ENCODE data around the gene UBE4B. TPM values are rescaled to one million over a fixed set of nuclear protein-coding genes. Genes with fewer than 3 reads are reported as not detected.

UBE4B gene
- total RNA-seq, 1 experiment from 2014 or later = 80.8 TPM

- Mint-ChIP-seq H3K4me1 (no peaks in the 10 kb centered on the region), H3K9me3 (no peaks in the 10 kb centered on the region), H3K27me3 (ENCODE audit: low read depth) (no peaks in the 10 kb centered on the region), H3K27ac (no peak overlapping the region), H3K36me3 (no peaks in the 10 kb centered on the region), H3K4me3 (no peak overlapping the region)
- CTCF ChIA-PET = no interaction called here
- POLR2A ChIA-PET = no interaction called here
- no peak for ATAC-seq
- no peak for DNase-seq (ENCODE audit: low spot score)
- TF ChIP-seq ZNF671 (CRISPR knock-in tag; IDR thresholded peaks at IDR 0.05) (no peak), FOXK1 (CRISPR knock-in tag; IDR thresholded peaks at IDR 0.05) (no peak), JAZF1 (CRISPR knock-in tag; IDR thresholded peaks at IDR 0.05) (no peak), ELF4 (CRISPR knock-in tag; IDR thresholded peaks at IDR 0.05; ENCODE audit: low read depth) (no peak)
- TF ChIP-seq, protein P1, sequence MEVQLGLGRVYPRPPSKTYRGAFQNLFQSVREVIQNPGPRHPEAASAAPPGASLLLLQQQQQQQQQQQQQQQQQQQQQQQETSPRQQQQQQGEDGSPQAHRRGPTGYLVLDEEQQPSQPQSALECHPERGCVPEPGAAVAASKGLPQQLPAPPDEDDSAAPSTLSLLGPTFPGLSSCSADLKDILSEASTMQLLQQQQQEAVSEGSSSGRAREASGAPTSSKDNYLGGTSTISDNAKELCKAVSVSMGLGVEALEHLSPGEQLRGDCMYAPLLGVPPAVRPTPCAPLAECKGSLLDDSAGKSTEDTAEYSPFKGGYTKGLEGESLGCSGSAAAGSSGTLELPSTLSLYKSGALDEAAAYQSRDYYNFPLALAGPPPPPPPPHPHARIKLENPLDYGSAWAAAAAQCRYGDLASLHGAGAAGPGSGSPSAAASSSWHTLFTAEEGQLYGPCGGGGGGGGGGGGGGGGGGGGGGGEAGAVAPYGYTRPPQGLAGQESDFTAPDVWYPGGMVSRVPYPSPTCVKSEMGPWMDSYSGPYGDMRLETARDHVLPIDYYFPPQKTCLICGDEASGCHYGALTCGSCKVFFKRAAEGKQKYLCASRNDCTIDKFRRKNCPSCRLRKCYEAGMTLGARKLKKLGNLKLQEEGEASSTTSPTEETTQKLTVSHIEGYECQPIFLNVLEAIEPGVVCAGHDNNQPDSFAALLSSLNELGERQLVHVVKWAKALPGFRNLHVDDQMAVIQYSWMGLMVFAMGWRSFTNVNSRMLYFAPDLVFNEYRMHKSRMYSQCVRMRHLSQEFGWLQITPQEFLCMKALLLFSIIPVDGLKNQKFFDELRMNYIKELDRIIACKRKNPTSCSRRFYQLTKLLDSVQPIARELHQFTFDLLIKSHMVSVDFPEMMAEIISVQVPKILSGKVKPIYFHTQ (CRISPR knock-in tag; IDR thresholded peaks at IDR 0.05) = no peak
These were observed 47.8 kb upstream of the UBE4B start for GRCh38 chr1:9985001-9985400.

DNA sequence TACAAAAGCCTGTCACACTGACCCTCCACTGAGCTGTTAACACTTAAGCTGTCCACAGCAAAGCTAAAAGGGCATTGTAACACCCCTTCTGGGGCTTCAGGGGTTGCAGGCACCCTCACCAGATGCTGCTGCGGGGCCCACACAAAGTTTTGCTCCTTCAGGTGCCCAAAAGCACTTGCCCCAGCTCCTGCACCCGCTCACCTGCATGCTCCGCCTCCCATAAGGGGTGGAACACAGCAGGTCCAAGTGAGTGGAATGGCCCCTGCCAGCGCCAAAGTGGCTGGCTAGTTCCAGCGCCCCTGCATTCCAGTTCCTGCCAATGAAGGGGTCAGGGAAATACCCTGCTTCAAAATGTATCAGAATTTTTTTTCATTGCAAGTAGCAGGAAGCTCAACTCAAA is 43.0 kb upstream of the UBE4B start:
- Mint-ChIP-seq H3K27me3 (ENCODE audit: low read depth) (peaks cover 8% of the 10 kb centered on the region), H3K9me3 (no peaks in the 10 kb centered on the region), H3K36me3 (no peaks in the 10 kb centered on the region), H3K27ac (no peak overlapping the region), H3K4me1 (no peaks in the 10 kb centered on the region), H3K4me3 (no peak overlapping the region)
- DNase-seq (ENCODE audit: low spot score) (no peak), ATAC-seq (no peak)
- TF ChIP-seq TCF7 (CRISPR knock-in tag; IDR thresholded peaks at IDR 0.05; ENCODE audit: low read depth) (no peak), NR1H2 (CRISPR knock-in tag; IDR thresholded peaks at IDR 0.05) (no peak), ZNF512 (CRISPR knock-in tag; IDR thresholded peaks at IDR 0.05; ENCODE audit: borderline replicate concordance) (no peak)
- TF ChIP-seq, protein P2, sequence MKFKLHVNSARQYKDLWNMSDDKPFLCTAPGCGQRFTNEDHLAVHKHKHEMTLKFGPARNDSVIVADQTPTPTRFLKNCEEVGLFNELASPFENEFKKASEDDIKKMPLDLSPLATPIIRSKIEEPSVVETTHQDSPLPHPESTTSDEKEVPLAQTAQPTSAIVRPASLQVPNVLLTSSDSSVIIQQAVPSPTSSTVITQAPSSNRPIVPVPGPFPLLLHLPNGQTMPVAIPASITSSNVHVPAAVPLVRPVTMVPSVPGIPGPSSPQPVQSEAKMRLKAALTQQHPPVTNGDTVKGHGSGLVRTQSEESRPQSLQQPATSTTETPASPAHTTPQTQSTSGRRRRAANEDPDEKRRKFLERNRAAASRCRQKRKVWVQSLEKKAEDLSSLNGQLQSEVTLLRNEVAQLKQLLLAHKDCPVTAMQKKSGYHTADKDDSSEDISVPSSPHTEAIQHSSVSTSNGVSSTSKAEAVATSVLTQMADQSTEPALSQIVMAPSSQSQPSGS (CRISPR knock-in tag; IDR thresholded peaks at IDR 0.05; ENCODE audit: borderline replicate concordance, low read depth) = no peak
- POLR2A ChIA-PET = interaction anchor here (0.6 kb wide), 1 partner anchor 44 kb away, joined by 3 read pairs; no protein-coding TSS in a partner anchor
- CTCF ChIA-PET = interaction anchor here (1.0 kb wide), 1 partner anchor 90 kb away, joined by 3 read pairs; no protein-coding TSS in a partner anchor

DNA sequence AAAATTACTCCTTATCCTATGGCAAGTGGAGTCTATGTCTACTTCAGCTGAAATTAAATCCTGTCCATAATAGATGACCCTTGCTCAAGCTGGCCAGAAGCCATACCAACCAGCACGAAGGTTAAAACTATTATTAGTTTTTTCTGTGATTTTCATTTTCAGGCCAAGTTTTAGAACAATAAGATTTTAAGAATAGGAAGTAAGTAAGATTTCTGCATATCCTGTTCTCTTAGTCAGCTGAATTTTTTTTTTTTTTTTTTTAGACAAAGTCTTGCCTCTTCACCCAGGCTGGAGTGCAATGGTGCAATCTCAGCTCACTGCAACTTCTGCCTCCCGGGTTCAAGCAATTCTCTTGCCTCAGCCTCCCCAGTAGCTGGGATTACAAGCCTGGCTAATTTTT is 41.8 kb upstream of the UBE4B start:
- H3K4me1 Mint-ChIP-seq = no peaks in the 10 kb centered on the region
- H3K36me3 Mint-ChIP-seq = no peaks in the 10 kb centered on the region
- ChIA-PET CTCF (no interaction called here), POLR2A (no interaction called here)
- no peak overlapping the region for H3K4me3 Mint-ChIP-seq
- TF ChIP-seq SMAD3 (CRISPR knock-in tag; IDR thresholded peaks at IDR 0.05; ENCODE audit: borderline replicate concordance) (no peak), USF1 (CRISPR knock-in tag; IDR thresholded peaks at IDR 0.05) (no peak), ZNF232 (CRISPR knock-in tag; IDR thresholded peaks at IDR 0.05) (no peak), ZNF121 (CRISPR knock-in tag; IDR thresholded peaks at IDR 0.05) (no peak), SMAD4 (CRISPR knock-in tag; IDR thresholded peaks at IDR 0.05) (no peak), MXD4 (CRISPR knock-in tag; IDR thresholded peaks at IDR 0.05; ENCODE audit: borderline replicate concordance) (no peak), FOXK1 (CRISPR knock-in tag; IDR thresholded peaks at IDR 0.05) (no peak), ZNF671 (CRISPR knock-in tag; IDR thresholded peaks at IDR 0.05) (no peak)
- TF ChIP-seq, protein P3, sequence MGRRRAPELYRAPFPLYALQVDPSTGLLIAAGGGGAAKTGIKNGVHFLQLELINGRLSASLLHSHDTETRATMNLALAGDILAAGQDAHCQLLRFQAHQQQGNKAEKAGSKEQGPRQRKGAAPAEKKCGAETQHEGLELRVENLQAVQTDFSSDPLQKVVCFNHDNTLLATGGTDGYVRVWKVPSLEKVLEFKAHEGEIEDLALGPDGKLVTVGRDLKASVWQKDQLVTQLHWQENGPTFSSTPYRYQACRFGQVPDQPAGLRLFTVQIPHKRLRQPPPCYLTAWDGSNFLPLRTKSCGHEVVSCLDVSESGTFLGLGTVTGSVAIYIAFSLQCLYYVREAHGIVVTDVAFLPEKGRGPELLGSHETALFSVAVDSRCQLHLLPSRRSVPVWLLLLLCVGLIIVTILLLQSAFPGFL (CRISPR knock-in tag; IDR thresholded peaks at IDR 0.05; ENCODE audit: borderline replicate concordance) = no peak
- TF ChIP-seq, protein P4, sequence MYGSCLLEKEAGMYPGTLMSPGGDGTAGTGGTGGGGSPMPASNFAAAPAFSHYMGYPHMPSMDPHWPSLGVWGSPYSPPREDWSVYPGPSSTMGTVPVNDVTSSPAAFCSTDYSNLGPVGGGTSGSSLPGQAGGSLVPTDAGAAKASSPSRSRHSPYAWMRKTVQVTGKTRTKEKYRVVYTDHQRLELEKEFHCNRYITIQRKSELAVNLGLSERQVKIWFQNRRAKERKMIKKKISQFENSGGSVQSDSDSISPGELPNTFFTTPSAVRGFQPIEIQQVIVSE (CRISPR knock-in tag; IDR thresholded peaks at IDR 0.05; ENCODE audit: borderline replicate concordance) = no peak
- no peak overlapping the region for H3K27ac Mint-ChIP-seq
- ATAC-seq = no peak
- peaks cover 20% of the 10 kb centered on the region for H3K27me3 Mint-ChIP-seq (ENCODE audit: low read depth)
- H3K9me3 Mint-ChIP-seq = no peaks in the 10 kb centered on the region
- DNase-seq (ENCODE audit: low spot score) = no peak

Measured in WTC11 (cell line).